H7 (cell line): ENCODE results near the gene DCDC2C. TPM values are rescaled to one million over a fixed set of nuclear protein-coding genes. Genes with fewer than 3 reads are reported as not detected.
A peak's percentile ranks its signal among the peaks of the same experiment; 100 is the strongest.

ENCODE experiments used
- DNase-seq: peaks from one replicate; pipeline ENCODE4 v3.0.0; 2012
- H3K27me3 ChIP-seq: 2 replicates; pipeline ENCODE4 v1.6.0; 2011; ENCODE audit warnings: mild to moderate bottlenecking, low read length; ENCODE audit not compliant: control insufficient read depth, insufficient read depth
- H3K36me3 ChIP-seq: replicated peaks from 2 replicates; pipeline ENCODE4 v1.5.1; 2011; ENCODE audit warnings: low read length; ENCODE audit not compliant: control insufficient read depth, insufficient read depth
- H3K4me3 ChIP-seq: 2 replicates; pipeline ENCODE4 v1.5.1; 2011; ENCODE audit warnings: low read depth, mild to moderate bottlenecking, control low read depth, low read length, moderate library complexity; ENCODE audit not compliant: insufficient read depth
- total RNA-seq: library from RNA; depleted of rRNA; stranded (reverse); fragments of >200 nt; shearing (Covaris generic); gene quantifications from 2 replicates; pipeline ENCODE4 v1.2.3, GENCODE V29; 2014

Gene DCDC2C
- total RNA-seq, 1 experiment from 2014 or later: not detected

GRCh38 chr2:3665886-3666612 lies 37.3 kb upstream of the DCDC2C start:
- DNase-seq: no peak
- no peaks in the 10 kb centered on the region for H3K27me3 ChIP-seq
- no peaks in the 10 kb centered on the region for H3K36me3 ChIP-seq
- H3K4me3 ChIP-seq: no peak overlapping the region

DNA sequence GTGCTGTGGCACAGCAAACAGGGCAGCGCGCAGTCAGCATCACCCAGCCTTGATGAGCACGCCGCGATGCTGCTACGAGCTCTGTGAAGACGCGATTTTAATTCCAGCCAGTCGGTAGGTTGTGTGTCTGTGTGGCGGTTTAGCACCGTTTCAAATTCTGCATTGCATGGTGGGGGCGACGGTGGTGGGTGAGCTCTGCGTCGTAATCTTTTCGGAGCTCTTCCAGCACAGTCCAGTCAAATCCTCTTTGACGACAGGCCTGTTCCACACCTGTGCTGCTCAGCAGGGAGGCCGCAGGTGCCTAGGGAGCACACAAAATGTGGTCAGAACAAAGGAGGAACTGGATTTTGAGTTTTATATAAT lies 36.8 kb upstream of the DCDC2C start:
- no peaks in the 10 kb centered on the region for H3K36me3 ChIP-seq
- H3K27me3 ChIP-seq: no peaks in the 10 kb centered on the region
- H3K4me3 ChIP-seq: no peak overlapping the region
- DNase-seq: no peak

- no peak for DNase-seq
- Histone ChIP-seq H3K36me3 (no peaks in the 10 kb centered on the region), H3K4me3 (no peak overlapping the region), H3K27me3 (no peaks in the 10 kb centered on the region)
Observed at GRCh38 chr2:3667151-3667631, 36.2 kb upstream of the DCDC2C start.

DNA sequence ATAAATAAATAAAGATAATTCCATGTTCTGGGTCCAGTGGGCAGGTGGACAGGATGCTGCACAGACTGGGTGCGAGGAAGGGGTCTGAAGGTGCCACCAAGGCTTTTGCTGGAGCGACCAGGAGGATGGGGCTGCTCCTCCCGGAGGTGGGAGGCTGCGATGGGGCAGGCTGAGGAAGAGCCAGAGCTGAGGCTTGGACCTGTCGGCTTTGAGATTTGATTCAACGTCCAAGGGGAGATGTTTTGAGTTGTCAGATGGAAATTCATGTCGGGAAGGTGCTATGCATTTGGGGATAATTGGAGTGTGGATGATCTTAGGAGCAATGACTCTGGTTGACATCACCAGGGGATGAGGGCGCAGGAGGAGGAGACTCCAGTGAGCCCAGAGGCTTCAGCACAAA lies 33.7 kb upstream of the DCDC2C start:
- Histone ChIP-seq H3K27me3 (no peaks in the 10 kb centered on the region), H3K36me3 (no peaks in the 10 kb centered on the region), H3K4me3 (no peak overlapping the region)
- DNase-seq: peak; percentile 26

DNA sequence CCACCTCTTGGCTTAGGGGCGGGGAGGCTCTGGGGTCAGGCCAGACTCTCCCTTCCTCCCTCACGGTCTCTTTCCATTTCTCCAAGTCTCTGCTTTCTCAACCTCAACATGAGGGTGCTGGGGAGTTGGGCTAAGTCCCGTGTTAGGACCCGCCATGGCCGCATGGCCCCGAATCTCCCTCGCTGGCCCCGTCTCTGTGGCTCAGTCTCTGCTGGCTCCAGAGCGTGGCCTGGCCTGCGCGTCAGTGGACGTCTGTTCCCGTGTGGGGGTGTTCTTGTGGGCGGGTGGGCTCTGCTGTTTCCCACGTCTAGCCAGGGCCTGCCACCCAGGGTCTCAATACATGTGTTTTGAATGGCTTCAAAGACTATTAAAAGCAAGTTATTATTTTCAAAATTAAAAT lies 33.0 kb upstream of the DCDC2C start:
- Histone ChIP-seq H3K4me3 (no peak overlapping the region), H3K27me3 (no peaks in the 10 kb centered on the region), H3K36me3 (no peaks in the 10 kb centered on the region)
- DNase-seq: no peak

- DNase-seq: no peak
- Histone ChIP-seq H3K27me3 (no peaks in the 10 kb centered on the region), H3K4me3 (no peak overlapping the region), H3K36me3 (no peaks in the 10 kb centered on the region)
Observed at GRCh38 chr2:3670941-3671340, 32.4 kb upstream of the DCDC2C start.

DNA sequence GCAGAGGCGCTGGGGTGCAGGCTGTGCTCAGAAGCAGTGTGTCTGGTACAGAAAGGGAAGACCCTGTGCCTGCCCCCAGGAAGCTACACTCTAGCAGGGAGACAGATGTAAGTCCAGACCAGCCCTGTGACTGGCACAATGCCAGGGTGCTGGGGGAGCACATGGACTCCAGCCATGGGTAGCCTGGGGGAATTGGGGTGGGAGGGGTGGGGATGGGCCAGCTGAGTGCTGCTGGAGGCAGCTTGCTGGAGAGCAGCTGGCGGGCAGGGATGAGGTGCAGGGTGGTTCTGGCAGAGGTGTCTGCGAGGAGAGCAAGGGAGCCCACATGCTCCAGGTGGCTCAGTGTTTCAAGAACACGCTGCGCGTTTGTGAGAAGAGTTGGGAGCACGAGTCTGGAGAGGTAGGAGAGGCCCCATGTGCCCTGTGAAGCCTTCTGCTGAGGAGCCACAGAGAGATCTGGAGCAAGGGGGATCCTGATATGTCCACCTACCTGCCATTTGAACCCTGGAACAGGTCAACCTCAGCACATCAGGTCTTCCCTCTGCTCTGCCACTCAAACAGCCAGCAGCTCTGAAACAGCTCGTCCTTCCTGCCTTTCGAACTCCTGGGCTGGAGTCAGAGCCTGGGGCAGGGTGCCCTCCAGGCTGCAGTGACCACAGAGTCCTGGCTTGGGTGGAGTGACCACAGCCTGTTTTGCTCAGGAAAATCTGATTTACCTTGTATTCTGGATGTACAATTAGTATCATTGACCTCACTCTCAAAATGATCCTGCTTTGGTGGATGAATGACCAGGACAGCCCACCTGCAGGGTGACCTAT lies 30.3 kb upstream of the DCDC2C start:
- no peaks in the 10 kb centered on the region for H3K36me3 ChIP-seq
- no peak overlapping the region for H3K4me3 ChIP-seq
- no peaks in the 10 kb centered on the region for H3K27me3 ChIP-seq
- DNase-seq: no peak

- no peaks in the 10 kb centered on the region for H3K27me3 ChIP-seq
Observed at GRCh38 chr2:3674066-3674845, 29.1 kb upstream of the DCDC2C start.

DNA sequence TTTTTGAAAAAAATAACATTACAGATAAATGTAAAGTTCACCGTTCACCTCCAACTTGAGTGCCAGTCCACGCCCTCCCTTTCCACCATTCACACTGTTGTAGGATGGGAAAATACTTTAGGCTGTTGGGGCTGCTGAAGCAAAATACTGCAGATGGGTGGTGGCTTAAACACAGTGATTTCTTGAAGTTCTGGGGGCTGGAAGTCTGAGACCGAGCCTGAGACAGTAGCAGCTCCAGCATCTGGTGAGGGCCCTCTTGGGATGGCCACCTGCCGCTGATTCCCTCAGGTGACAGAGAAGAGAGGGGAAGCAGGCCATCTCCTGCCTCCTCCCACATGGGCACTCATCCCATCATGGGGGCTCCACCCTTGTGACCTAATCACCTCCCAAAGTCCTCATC lies 27.7 kb upstream of the DCDC2C start:
- Histone ChIP-seq H3K36me3 (no peaks in the 10 kb centered on the region), H3K27me3 (no peaks in the 10 kb centered on the region), H3K4me3 (no peak overlapping the region)
- no peak for DNase-seq

More at GRCh38 chr2:3674066-3674845, 29.1 kb upstream of the DCDC2C start:
- no peaks in the 10 kb centered on the region for H3K36me3 ChIP-seq
- DNase-seq: no peak
- no peak overlapping the region for H3K4me3 ChIP-seq

DNA sequence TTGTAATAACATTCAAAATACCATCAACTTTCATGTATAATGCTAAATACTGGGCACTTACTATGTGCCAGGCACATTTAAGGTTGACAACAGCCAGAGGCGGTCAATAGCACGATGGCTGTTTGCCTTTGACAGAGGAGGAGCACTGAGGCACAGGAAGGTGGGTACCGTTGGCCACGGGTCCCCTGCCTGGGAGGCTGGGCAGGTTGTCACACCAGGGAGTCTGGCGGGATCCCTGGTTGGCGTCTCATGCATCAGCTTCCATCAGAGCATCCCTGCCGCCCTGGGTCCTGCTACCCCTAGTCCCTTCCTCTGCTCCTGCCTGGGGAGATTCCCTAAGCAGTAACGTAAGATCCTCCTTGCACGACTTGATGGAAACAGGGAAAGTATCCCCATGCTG lies 25.9 kb upstream of the DCDC2C start:
- DNase-seq: no peak
- Histone ChIP-seq H3K4me3 (no peak overlapping the region), H3K36me3 (no peaks in the 10 kb centered on the region), H3K27me3 (no peaks in the 10 kb centered on the region)

- no peak overlapping the region for H3K4me3 ChIP-seq
- H3K36me3 ChIP-seq: no peaks in the 10 kb centered on the region
- no peak for DNase-seq
- no peaks in the 10 kb centered on the region for H3K27me3 ChIP-seq
Observed at GRCh38 chr2:3678212-3678611, 25.2 kb upstream of the DCDC2C start.

DNA sequence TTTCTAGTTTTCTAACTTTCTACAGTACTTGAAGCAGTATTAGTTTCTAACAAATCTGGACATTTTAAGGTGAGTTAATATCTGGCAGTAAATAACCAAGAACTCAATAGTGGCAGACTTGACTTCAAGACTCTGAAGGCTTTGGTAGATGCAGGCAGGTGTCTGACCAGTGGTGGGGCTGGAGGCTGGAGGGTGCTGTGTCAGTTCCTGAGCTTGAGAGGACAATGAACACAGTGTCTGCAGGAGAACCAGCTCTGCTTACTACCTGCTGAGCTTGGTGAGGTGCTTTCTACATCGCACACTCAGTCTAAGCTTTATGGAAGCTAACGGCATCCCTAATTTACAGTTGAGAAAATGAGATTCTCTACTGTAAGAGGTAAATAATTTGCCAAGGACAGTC lies 24.2 kb upstream of the DCDC2C start:
- Histone ChIP-seq H3K27me3 (no peaks in the 10 kb centered on the region), H3K4me3 (no peak overlapping the region), H3K36me3 (no peaks in the 10 kb centered on the region)
- no peak for DNase-seq

GRCh38 chr2:3679616-3680393 lies 23.6 kb upstream of the DCDC2C start:
- Histone ChIP-seq H3K4me3 (no peak overlapping the region), H3K36me3 (no peaks in the 10 kb centered on the region), H3K27me3 (no peaks in the 10 kb centered on the region)
- DNase-seq: no peak
